Fibroblast of lung (primary cell): ENCODE results near the gene BAG3.

Experiments used
- CTCF ChIP-seq, 2 donors: IDR thresholded peaks in 1 of 2; conservative IDR thresholded peaks in 1 of 2; 1 replicate in 1 of 2; 2 replicates in 1 of 2; pipeline ENCODE4 v1.5.1; 2011 to 2012; ENCODE audit warnings: low read length in 2 of 2, control low read depth in 1 of 2, inconsistent platforms in 1 of 2, low read depth in 1 of 2, mild to moderate bottlenecking in 1 of 2
- EZH2 ChIP-seq: IDR thresholded peaks from 2 replicates; pipeline ENCODE4 v1.5.1; 2012; ENCODE audit warnings: low read length, control low read depth, mild to moderate bottlenecking; ENCODE audit errors: missing control alignments

GRCh38 chr10:119665901-119666708 lies 14.9 kb downstream of the BAG3 start:
- TF ChIP-seq CTCF (conservative IDR thresholded peaks at IDR 0.05 in 1 of 2, IDR thresholded peaks at IDR 0.05 in 1 of 2; ENCODE audit: low read depth in 1 of 2, low read length in 2 of 2) (no peak), EZH2 (no peak)
